GM20000 (cell line): ENCODE measurements around the gene JARID2.

ENCODE experiments used
- DNase-seq: peaks from one replicate; pipeline ENCODE4 v3.0.0; 2012; ENCODE audit warnings: low spot score
- TF ChIP-seq, protein P1 (sequence below): IDR thresholded peaks from 2 replicates; pipeline ENCODE4 v1.5.1; 2012; ENCODE audit warnings: mild to moderate bottlenecking, control low read depth; ENCODE audit errors: extremely low read depth, missing control alignments

Gene JARID2

DNA sequence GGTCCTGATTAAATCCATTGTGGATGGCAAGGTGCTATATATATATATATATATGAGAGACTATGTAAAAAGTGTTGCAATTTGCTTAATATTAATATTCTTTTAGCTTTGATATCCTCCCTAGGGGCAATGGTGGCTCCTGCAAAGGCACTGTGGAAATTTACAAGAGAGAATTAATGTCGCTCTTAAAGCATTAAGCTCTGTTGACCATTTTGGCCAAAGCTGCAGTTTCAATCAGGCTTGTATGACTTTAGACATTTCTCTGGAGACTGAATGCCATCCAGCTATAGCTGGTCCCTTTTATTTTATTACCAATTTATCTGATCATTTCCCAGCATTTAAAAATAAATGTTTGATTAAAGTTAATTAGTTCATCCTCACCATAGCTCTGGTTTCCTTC lies 155.3 kb downstream of the JARID2 start:
- TF ChIP-seq, protein P1, sequence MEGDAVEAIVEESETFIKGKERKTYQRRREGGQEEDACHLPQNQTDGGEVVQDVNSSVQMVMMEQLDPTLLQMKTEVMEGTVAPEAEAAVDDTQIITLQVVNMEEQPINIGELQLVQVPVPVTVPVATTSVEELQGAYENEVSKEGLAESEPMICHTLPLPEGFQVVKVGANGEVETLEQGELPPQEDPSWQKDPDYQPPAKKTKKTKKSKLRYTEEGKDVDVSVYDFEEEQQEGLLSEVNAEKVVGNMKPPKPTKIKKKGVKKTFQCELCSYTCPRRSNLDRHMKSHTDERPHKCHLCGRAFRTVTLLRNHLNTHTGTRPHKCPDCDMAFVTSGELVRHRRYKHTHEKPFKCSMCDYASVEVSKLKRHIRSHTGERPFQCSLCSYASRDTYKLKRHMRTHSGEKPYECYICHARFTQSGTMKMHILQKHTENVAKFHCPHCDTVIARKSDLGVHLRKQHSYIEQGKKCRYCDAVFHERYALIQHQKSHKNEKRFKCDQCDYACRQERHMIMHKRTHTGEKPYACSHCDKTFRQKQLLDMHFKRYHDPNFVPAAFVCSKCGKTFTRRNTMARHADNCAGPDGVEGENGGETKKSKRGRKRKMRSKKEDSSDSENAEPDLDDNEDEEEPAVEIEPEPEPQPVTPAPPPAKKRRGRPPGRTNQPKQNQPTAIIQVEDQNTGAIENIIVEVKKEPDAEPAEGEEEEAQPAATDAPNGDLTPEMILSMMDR = no peak
- DNase-seq = no peak

DNA sequence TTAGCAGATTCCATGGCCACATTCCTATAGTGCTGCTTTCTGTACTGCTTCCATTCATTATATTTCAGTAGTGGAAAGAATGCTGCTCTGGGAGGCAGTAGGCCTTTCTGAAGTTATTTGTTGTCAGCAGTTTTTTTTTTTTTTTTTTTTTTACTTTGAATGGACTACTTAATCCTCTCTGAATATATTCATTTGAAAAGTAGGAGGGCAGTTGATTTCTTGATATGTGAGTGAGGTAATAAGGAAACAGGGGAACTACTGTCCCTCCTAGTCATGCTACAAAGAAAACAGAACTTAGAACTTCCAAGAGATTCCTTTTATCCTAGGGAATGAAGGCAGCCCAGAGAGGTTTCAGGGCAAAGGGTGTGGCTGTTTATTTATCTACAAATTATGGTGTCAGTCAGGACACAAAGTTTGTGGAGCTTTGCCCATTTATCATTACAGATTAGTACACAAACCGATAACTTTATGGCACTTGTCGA lies 155.9 kb downstream of the JARID2 start:
- TF ChIP-seq, protein P1 = no peak
- DNase-seq = no peak

DNA sequence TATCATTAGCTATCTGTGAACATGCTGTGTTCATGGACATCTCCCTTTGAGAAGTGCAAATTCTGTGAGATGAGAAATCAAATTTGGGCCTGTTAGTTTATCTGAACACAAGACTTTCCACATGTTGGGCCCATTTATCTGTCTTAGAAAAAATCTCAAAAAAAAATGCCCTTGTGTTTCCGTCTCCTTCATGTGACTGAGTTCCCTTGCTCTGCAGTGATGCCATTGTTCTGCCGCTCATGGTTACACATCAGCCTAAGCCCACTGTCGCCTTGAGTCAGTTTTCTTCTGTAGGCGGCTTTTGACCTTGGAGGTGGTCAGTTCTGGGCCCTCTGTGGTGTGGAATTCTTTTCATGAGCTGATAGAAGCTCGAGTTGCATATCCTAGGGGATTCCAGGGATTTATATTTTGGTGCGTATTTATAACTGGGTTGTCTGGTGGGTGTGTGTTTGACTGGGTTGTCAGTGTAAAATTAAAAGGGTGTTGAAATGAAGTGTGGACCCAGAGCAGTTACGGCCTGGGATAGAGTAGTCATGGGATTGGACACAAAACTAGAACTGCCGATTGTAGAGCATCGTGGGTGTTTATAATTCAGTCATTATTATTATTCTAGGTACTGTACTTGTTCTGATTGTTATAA lies 156.7 kb downstream of the JARID2 start:
- TF ChIP-seq, protein P1 = no peak
- DNase-seq = no peak

DNA sequence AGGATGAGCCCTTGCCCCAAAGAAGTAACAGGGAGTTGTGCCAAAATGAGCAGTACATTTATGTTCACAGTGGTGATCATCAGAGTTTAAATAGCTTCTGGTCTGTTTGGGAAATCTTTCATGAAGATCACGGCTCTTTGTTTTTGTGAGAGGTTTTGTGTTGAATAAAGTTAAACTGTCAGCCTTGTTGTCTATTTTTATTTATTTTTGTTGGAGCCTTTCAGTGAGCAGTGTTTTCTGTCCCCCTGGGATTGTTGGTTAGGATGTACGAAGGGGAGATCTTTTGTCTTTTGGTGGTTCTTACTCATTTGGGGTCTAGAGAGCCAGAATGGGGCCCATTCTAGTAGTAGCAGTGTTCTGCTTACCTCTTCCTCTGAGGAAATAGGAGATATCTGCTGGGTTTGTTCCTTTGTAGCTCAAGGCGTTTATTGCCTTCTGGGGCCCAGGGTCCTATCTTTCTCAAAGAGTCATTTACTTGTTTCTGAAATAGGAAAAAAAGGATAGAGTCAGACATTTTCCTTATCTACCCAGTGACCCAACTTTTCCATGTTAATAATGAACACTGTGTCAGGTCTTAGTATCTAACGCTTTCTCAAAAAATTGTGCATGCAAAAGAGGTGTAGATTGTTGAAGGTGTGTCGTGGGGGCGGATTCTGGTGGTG lies 157.4 kb downstream of the JARID2 start:
- DNase-seq = no peak
- TF ChIP-seq, protein P1 = no peak

DNA sequence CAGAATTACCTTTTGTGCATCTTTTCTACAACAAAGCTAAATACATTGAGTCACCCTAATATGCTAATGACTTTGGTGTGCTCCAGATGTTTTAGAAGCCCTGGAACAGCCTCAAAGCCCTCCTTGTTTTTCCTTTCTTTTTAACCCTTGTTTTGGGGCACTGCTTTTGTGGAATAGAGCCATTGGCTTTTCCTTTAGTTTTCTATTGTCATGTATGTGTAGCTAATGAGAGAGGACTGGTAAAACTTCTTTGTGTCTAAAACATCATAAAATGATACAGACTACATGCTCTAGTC lies 158.8 kb downstream of the JARID2 start:
- TF ChIP-seq, protein P1 = no peak
- DNase-seq = no peak

DNA sequence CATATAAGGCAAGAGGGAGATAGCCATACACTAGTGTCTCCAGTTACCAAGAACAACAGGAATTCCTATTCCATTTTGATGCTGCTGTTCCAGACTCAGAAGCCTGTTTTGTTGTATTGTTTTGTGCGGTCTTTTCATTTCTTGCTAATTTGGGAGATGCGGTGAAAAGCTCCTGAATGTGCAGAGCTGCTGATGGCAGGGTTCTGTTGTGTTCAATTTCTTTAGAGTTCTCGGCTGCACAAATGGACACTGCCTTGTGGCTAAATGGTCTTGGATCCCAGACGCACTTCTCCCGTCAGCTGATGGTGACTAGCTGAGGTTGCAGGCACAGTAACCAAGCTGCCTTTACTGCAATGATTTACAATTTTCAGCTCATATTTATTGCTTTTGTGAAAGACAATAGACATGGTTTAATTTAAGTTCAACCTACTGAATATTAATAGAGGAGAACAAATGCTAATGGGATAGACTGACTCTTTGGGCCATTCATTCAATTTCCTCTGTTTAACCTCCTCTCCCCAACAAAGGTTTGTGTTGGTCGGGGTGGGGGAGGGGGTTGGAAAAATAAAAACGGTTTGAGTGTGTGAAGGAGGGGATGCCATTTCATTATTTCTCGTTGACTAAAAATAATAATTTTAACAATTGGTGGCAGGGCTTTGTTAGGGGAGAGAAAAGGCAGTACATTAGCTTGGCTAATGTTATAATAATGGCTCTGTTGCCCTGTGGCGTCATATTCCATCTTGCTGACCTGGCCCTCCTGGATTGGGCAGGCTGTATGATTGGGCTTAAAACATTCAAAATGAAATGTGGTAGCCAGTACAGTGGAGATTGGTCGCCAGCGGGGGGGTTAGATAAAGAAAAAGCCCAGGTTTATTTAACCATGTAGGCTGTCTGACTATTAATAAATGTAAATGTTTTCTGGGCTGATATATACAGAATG lies 159.5 kb downstream of the JARID2 start:
- TF ChIP-seq, protein P1 = no peak
- no peak for DNase-seq

DNA sequence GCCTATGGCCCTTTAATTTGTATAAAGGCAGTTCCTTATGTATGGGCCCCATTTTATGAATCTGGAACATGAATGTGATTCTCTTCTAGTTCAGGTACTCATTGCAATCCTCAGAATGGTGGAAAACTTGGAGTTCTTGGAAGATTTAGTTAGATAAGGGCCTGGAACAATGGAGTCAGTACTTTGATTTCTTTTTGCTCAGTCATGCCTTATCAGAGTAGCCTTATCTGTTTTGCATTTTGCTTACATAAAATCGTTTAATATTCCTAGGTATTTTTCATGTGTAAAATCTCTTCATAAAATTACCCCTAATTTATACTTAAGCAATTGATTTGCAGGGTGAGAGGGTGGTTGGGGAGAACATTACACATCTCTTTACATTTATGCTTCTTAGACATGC lies 160.6 kb downstream of the JARID2 start:
- no peak for DNase-seq
- TF ChIP-seq, protein P1 = no peak
